GM21367 (cell line): ENCODE measurements around the gene SCGB3A2.
A peak's percentile ranks its signal among the peaks of the same experiment; 100 is the strongest.

Source experiments
- ATAC-seq: cut with Tn5 transposase; IDR thresholded peaks from one replicate; pipeline ENCODE4 v1.9.1; 2021; ENCODE audit not compliant: unreplicated experiment

SCGB3A2 gene

DNA sequence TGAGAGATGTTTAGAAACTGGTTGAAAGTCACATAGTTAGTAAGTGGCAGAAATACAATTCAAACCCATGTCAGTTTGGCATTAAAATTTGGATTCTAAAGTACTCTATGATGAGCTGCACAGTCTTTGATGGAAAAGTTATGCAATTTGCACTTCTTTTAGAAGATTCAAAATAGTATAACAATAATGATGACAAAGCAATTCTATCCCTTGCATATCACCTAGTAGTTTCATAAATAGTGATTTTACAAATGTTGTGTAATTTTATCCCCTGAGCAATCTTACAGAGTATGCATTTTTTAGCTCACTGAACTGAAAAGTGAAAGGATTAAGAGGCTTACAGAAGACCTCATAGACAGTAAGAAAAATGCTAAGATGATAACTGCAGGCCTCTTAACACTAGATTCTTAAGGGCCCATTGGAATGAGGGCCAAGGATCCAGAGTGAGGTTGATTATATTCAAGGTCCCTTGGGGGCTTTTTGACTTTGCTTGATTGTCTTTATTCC lies 24.2 kb downstream of the SCGB3A2 start:
- no peak for ATAC-seq

DNA sequence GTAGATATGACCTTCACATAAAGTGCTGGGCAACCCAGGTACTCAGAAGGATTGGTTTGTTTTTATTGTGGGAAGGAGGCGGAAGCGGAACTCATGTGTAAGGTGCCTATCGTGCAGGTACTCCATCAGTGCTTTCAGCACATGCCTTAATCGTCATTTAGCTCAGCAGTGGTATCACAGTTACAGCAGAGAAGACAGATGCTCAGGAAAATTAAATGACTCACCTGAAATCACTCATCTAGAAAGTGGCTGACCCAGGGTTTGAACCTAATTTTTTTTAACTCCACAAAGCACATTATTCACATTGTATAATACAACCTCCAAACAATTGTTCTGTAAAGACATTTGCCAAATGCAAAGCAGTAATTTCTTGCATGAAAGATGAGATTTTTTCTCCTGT lies 25.6 kb downstream of the SCGB3A2 start:
- ATAC-seq, result no peak

DNA sequence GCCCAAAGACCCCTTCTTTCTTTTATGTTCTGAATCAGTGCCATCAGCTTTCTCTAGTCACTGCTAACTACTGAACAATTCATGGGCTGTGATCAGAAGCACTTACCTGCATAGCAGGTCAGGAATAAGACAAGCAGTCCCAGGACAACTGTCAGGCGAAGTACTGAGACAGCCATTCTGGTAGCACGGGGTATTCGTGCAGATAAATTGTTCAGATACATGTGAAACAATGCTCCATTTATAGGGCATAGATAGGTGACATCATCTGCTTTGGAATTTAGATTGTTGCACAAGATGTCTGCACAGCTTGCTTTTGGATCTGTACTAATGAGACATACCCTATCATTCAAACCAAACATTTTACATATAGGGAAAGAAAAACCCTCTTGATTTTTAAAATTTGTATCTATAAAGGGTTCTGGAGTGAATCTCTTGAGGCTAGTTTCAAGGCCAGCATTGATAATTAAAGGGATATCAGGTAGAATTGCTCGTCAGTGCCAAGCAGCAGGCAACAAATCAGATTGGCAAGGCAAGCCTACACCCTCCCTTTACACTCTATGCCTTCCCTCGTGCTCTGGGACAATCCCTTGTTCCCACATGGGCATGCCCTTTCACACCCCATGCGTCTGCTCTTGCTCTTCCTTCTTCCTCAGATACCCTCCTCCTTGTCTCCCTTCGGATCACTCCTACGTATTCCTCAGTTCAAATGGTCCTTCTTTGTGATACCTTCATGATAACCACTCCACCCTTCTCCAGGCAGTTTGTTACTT lies 28.0 kb downstream of the SCGB3A2 start, which contains the start of gene C5orf46:
TSS of gene C5orf46 (minus strand) at position 213 of the 770 bp plus-strand sequence. CDS start at position 176, 37 bp downstream.
- ATAC-seq, result no peak

GRCh38 chr5:147911427-147911826 lies 32.9 kb downstream of the SCGB3A2 start:
- ATAC-seq, result no peak

- no peak for ATAC-seq
These were observed 33.5 kb downstream of the SCGB3A2 start for GRCh38 chr5:147912011-147912410.

GRCh38 chr5:147913786-147914185 lies 35.3 kb downstream of the SCGB3A2 start:
- ATAC-seq, result no peak

DNA sequence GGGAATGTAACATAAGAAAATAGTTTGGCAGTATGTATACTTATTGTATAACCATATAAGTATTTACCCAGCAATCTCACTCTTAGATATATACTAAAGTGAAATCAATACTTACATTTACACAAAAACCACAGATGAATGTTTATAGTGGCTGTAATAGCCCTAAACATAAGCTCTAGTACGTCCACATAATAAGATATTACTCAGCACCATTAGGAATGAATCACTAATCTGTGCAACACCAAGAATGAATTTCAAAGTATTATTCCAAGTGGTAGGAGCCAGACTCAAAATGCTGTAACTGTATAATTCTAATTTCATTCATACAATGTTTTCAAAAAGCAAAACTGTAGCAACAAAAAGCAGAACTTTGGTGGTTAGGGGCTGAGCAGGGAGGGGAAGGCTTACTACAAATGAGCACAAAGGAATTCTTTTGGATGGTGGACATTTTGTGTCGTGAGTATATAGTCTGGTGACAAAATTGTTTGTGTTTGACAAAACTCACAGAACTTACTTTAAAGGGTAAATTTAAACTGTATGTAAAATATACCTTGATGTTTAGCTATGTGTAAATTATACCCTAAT lies 39.7 kb downstream of the SCGB3A2 start:
- ATAC-seq, result no peak

DNA sequence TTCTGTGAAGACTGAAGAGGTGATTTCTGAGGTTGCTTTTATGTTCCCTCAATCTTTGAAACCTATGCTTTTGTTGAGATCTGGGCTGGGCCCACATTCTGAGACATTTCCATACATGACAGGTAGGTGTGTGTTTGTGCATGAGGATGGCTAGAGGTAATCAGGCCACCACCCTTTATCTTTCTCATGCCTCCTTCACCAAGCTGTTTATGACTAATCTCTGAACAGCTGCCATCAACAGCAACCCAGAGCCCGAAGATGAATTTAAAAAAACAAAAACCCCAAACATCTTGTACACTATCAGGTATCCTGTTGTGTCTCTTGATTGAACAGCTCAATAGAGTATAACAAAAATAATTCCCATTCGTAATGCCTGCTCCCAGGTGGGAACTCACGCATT lies 40.4 kb downstream of the SCGB3A2 start:
- ATAC-seq, result no peak

DNA sequence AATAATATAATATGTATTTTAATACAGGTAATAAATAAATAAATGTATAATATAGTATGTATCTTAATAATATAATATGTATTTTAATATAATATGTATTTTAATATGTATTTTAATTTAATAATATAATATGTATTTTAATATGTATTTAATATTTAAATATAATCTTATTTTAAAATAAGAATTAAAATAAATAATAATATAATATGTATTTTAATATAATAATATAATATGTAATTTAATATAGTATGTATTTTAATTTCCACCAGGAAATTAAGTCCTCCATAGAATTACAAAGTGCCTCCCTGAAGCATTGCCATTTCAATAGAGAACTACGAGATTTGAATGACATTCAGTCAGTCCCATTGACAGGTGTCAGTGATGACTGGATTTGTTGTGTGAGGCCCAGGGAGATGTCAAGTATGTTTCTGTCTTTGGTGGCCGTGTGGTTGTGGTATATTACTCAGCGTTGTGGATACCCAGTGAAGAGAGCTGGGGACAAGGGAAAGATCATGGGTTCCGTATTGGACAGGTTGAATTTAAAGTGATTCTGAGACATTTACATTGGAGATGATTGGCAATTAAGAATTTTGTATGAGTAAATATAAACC lies 42.0 kb downstream of the SCGB3A2 start:
- ATAC-seq, result no peak

DNA sequence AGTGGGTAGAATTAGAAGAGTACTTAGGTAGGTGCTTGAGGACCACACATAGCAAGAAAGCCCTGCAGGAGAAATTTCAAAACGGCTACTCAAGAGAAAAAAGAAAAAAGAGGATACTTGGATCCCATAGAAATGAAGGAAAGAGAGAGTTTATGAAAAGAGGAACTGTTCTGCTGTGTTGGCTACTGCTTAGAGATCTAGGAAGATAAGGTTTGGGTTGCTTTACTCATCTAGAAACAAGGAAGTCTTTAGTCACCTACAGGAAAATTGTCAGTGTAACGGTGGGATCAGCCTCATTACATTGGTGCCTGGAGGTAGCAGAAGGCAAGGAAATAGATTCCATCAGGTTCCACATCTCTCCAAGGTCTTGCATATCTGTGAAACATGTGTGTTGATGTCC lies 42.6 kb downstream of the SCGB3A2 start:
- no peak for ATAC-seq

- no peak for ATAC-seq
These were observed 46.5 kb downstream of the SCGB3A2 start for GRCh38 chr5:147925020-147925419.

DNA sequence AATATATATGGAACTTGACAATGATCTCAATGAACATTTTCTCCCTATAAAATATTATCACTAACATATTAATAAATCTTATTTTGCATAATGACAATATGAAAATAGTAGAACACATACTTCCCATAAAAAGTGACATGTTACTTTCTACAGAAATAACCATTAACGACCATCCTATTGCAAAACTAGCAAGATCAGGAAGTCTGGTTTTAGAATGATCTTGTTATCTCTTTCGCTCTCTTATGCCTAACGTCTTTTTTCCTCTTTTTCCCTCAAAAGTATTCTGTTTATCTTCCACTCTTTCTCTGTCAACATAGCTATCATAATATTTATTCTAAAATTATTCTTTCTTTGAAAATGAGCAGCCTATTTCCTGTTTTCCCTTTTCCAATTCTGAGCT lies 49.4 kb downstream of the SCGB3A2 start:
- ATAC-seq, result no peak

DNA sequence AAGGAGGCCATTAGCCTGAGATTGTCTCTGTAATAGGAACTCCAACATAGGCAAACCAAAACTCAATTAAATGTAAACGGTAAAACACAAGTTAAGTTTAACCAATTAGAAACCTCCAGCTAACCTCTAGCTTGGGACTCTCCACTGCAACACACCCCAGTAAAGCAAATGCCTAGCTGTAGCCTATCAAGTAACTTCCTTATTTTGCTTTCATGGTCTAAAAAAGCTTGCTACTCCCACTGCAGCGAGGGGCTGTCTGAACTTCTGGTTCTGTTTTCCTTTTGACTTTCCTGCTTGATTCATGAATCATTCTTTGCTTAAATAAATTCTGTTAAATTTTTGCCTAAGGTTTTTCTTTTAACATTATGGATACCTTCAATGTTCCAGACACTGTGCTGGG lies 52.3 kb downstream of the SCGB3A2 start:
- peak; percentile 88 for ATAC-seq
